Esophagus squamous epithelium (tissue), 4 donors: Measurements from ENCODE around the gene CTSS.

Experiments
- CTCF ChIP-seq, 6 experiments: fragments of 450-650 bp in 4 of 6; fragments of 200-600 bp in 2 of 6; sonication (generic) in 2 of 6; IDR thresholded peaks; one replicate each; pipeline ENCODE4 v1.5.1; 2016 to 2019; ENCODE audit warnings: antibody characterized with exemption in 6 of 6, mild to moderate bottlenecking in 4 of 6, moderate library complexity in 4 of 6
- POLR2A ChIP-seq, 4 donors: fragments of 450-650 bp; IDR thresholded peaks; one replicate each; pipeline ENCODE4 v1.6.1; 2017; ENCODE audit warnings: antibody characterized with exemption in 4 of 4, mild to moderate bottlenecking in 4 of 4, moderate library complexity in 3 of 4

- TF ChIP-seq CTCF (IDR thresholded peaks at IDR 0.05) (no peak), POLR2A (IDR thresholded peaks at IDR 0.05) (no peak)
Measured at GRCh38 chr1:150804671-150805070, 39.1 kb upstream of the CTSS start.
